GM12878 (cell line): Measurements from ENCODE around the gene SMPD4. TPM values are rescaled to one million over a fixed set of nuclear protein-coding genes. Genes with fewer than 3 reads are reported as not detected.

Source experiments
- BHLHE40 ChIP-seq, 2 experiments: fragments of 450-650 bp in 1 of 2; IDR thresholded peaks; 2 replicates each; pipeline ENCODE4 v1.6.1; 2011 to 2017; ENCODE audit warnings: low read depth in 2 of 2, borderline replicate concordance in 1 of 2, improper control_type of control experiment in 1 of 2, low read length in 1 of 2, mild to moderate bottlenecking in 1 of 2
- CBFB ChIP-seq: IDR thresholded peaks from 2 replicates; pipeline ENCODE4 v1.6.1; 2016; ENCODE audit warnings: antibody characterized with exemption, low read depth
- CREM ChIP-seq: IDR thresholded peaks from 2 replicates; pipeline ENCODE4 v1.6.1; 2014; ENCODE audit warnings: antibody characterized with exemption, low read depth
- CTCF ChIP-seq, 3 experiments: IDR thresholded peaks in 2 of 3; conservative IDR thresholded peaks in 1 of 3; 2 replicates each; pipeline ENCODE4 v1.5.1; 2011; ENCODE audit warnings: low read depth in 3 of 3, low read length in 3 of 3, mild to moderate bottlenecking in 3 of 3, control low read depth in 2 of 3, moderate library complexity in 2 of 3, inconsistent platforms in 1 of 3, mixed read lengths in 1 of 3; ENCODE audit not compliant: control insufficient read depth in 2 of 3, insufficient read depth in 1 of 3; ENCODE audit errors: extremely low read depth in 1 of 3
- FOXM1 ChIP-seq: IDR thresholded peaks from 2 replicates; pipeline ENCODE4 v1.6.1; 2012; ENCODE audit warnings: low read depth, mild to moderate bottlenecking, inconsistent platforms, low read length, moderate library complexity
- IKZF1 ChIP-seq: fragments of 450-650 bp; conservative IDR thresholded peaks from 2 replicates; pipeline ENCODE4 v1.6.1; 2017; ENCODE audit warnings: antibody characterized with exemption, mild to moderate bottlenecking
- IKZF2 ChIP-seq, 2 experiments: fragments of 450-650 bp; IDR thresholded peaks; 2 replicates each; pipeline ENCODE4 v1.6.1; 2017; ENCODE audit warnings: mild to moderate bottlenecking in 2 of 2, moderate library complexity in 2 of 2
- MEF2B ChIP-seq: fragments of 450-650 bp; IDR thresholded peaks from 2 replicates; pipeline ENCODE4 v1.6.1; 2018; ENCODE audit warnings: mild to moderate bottlenecking, moderate library complexity; ENCODE audit not compliant: partially characterized antibody, poor library complexity, severe bottlenecking
- MLLT1 ChIP-seq: fragments of 450-650 bp; IDR thresholded peaks from 2 replicates; pipeline ENCODE4 v1.6.1; 2016; ENCODE audit warnings: mild to moderate bottlenecking
- NBN ChIP-seq: fragments of 450-650 bp; IDR thresholded peaks from 2 replicates; pipeline ENCODE4 v1.6.1; 2016
- RELA ChIP-seq: fragments of 450-650 bp; IDR thresholded peaks from 2 replicates; pipeline ENCODE4 v1.8.0; 2014; ENCODE audit warnings: borderline replicate concordance; ENCODE audit not compliant: partially characterized antibody
- SKIL ChIP-seq: fragments of 450-650 bp; IDR thresholded peaks from 2 replicates; pipeline ENCODE4 v1.6.1; 2017; ENCODE audit warnings: mild to moderate bottlenecking, low read depth, inconsistent platforms; ENCODE audit not compliant: poor library complexity, severe bottlenecking
- polyA plus RNA-seq, 11 experiments: library from polyadenylated mRNA; depleted of rRNA in 4 of 11; unstranded in 6 of 11; stranded (reverse) in 5 of 11; fragments of >200 nt; fragmentation: Nextera tagmentation in 4 of 11; fragmentation: Illumina TruSeq in 1 of 11; extraction: Ambion mirVana in 4 of 11; extraction: Trizol in 1 of 11; gene quantifications; 1 replicate in 1 of 11; 2 replicates in 10 of 11; pipeline versions ENCODE4 v1.2.1 to v1.2.3, GENCODE V29; 2011 to 2016; ENCODE audit warnings: inconsistent platforms in 2 of 11, missing spikeins in 2 of 11, low read depth in 1 of 11
- total RNA-seq, 4 experiments: library from RNA; depleted of rRNA in 3 of 4; stranded (reverse); fragments of >200 nt in 3 of 4; fragmentation: Illumina TruSeq in 1 of 4; extraction: Trizol in 1 of 4; gene quantifications; 2 replicates each; pipeline versions ENCODE4 v1.2.1 to v1.2.3, GENCODE V29; 2013 to 2021

The SMPD4 gene
- total and polyA plus RNA-seq, 10 of the 15 experiments (the other 5 are each of a cell fraction or from before 2014, with no cell fraction given) = 5.0 to 82.0 (median 45.7) TPM

- 0 out of 2 replicates have a peak, but pooled peaks have one; percentile 31 for TF ChIP-seq FOXM1
- TF ChIP-seq RELA = peak; percentile 93
- TF ChIP-seq IKZF2 (IDR thresholded peaks at IDR 0.05) = peak; percentile 39 to 78
- TF ChIP-seq MLLT1 = peak; percentile 69; the same call in 1 of the 2 replicates
- TF ChIP-seq IKZF1 = peak; percentile 30; the same call in 1 of the 2 replicates
- peak; percentile 21 for TF ChIP-seq SKIL
- TF ChIP-seq CBFB = peak; percentile 90; the same call in 1 of the 2 replicates
- peak; percentile 85 for TF ChIP-seq CREM
- peak; percentile 88 for TF ChIP-seq MEF2B
- 0 out of 6 replicates have a peak, but pooled peaks have one; percentile 1 to 18 (median 9) for TF ChIP-seq CTCF (IDR thresholded peaks at IDR 0.05 in 2 of 3, conservative IDR thresholded peaks at IDR 0.05 in 1 of 3; ENCODE audit: control insufficient read depth in 2 of 3, extremely low read depth in 1 of 3, insufficient read depth in 1 of 3, low read depth in 3 of 3, low read length in 3 of 3)
- peak; percentile 73; the same call in 1 of the 2 replicates for TF ChIP-seq NBN
- peak in 1 of 2 experiments; percentile 22; a peak in 1 of 4 replicates for TF ChIP-seq BHLHE40 (IDR thresholded peaks at IDR 0.05; ENCODE audit: borderline replicate concordance in 1 of 2, low read depth in 2 of 2, low read length in 1 of 2)
Measured at GRCh38 chr2:130157825-130158514, 23.4 kb downstream of the SMPD4 start (continued).
